NK-92 (cell line): ENCODE results near the gene RAF1.
A peak's percentile ranks its signal among the peaks of the same experiment; 100 is the strongest.
"Not testable (repeated sequence)": the region's sequence is repeated elsewhere in the genome, so short reads cannot be mapped to it uniquely, and the experiment has no call there.

Source experiments
- DNase-seq: peaks from one replicate; lab custom pipeline; 2025; ENCODE audit not compliant: unreplicated experiment; lab: John Stamatoyannopoulos, UW

The RAF1 gene

GRCh38 chr3:12562451-12562850 lies 101.5 kb downstream of the RAF1 start:
- no peak for DNase-seq

DNA sequence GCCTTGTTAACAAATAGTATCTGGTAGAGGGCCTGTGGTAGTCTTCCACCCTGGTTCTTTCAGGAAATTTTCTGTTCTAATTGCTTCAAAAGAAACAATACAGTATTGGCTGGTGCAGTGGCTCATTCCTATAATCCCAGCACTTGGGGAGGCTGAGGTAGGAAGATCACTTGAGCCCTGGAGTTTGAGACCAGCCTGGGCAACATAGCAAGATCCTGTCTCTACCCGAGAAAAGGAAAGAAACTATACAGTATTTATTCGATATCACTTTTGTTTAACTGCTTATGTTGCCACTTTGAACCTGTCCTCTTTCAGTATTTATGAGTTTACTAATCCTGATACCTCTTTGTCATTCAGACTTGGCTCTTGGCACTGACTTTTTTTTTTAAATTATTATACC lies 102.5 kb downstream of the RAF1 start:
- no peak for DNase-seq

DNA sequence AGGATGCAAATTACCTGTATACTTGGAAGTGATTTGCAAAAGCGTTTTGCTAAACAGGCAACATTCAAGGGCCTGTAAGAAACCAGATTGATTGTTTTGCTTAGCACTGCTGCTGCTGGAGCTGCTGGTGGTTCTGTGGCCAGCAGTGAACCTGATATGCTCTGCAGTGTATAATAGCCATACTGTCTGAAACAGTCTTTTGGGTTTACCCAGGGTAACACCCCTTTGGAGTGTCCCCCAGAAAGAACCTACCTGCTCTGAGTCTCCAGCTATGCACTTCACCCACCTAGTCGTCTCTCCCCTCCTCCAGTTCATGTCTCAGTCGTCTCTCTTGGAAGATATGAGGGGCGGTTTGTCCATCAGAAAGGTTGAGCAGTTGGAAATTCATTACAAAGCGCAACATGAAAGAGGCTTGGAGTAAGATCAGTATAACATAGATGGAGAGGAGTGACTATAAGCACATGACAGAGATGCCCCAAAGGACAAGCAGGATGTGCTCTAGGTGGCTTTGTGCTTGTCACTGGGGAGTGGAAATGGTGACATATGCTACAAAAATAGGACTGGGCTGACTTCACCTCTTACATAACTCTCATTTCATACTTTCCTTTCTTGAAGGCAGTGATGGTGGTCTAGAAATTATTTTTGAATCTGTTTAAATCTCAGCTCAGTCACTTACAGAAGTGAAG lies 103.3 kb downstream of the RAF1 start:
- no peak for DNase-seq

GRCh38 chr3:12559520-12559919 lies 104.4 kb downstream of the RAF1 start:
- DNase-seq = no peak

DNA sequence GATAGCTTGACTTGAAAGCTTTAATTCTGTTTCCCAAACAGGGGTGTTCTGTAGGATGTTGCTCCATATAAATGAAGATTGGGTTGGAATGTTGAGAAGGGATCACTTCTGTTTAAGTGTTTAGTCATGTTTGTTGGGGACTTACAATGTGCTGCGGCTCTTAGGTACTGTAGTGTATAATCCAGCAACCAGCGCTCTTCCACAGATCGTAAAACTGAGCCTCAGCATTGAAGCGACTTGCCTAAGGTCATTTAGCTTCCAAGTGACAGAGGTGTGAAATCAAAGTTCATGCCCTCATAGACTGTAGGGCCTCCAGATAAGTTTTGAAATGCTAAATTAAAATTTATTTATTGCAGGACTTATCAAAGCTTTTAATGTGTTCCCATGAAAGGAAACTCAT lies 105.2 kb downstream of the RAF1 start:
- DNase-seq = no peak

GRCh38 chr3:12557473-12558100 lies 106.3 kb downstream of the RAF1 start:
- no peak for DNase-seq

DNA sequence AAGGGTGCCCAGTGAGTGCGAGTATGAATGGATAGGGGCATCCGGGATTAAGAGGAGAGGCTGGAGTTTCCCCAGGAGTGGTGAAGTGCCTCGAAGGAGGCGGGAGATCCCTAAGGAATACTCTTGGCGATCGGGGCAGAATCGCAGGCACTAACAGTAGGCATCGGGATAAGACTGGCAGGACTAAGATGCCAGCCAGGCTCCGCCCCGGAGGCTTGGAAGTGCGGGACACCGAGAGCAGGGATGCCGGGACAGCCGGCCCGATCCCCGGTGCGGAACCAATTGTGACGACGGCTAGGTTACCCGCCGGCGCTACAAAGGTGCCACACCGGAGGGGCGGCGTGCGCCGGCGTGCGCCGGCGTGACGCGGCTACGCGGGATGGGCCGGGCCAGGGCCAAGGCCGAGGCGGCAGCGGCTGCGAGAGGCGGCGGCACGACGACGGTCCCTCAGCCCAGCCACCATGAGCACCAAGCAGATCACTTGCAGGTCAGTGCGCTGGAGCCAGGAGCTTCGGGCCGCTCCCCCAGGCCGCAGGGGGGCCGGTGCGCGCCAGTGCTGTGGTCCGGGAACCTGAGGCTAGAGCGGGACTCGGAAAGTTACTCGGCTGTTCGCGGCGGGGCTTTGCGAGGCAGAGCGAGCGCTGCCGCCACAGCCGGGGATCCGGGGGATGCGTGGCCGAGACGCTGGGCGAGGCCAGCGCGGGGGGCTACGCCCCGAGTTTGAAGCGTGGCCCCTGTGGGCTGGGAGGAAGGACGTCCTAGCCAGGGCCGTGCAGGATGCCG lies 107.0 kb downstream of the RAF1 start, which contains the start of gene MKRN2:
MKRN2 (plus strand) TSS at position 398 of the 783 bp plus-strand sequence; CDS start at position 462, 64 bp downstream.
- peak; percentile 5 for DNase-seq

GRCh38 chr3:12556314-12556689 lies 107.6 kb downstream of the RAF1 start:
- DNase-seq = no peak

GRCh38 chr3:12553921-12554391 lies 110.0 kb downstream of the RAF1 start:
- no peak for DNase-seq

GRCh38 chr3:12549971-12550760 lies 113.8 kb downstream of the RAF1 start:
- DNase-seq = no peak

- no peak for DNase-seq
Measured at GRCh38 chr3:12545473-12545791, 118.5 kb downstream of the RAF1 start, which contains the start of gene MKRN2OS. Gene MKRN2OS, minus strand, starts transcription at chr3:12545499. Its CDS starts 35 bp downstream, at chr3:12545464.

- DNase-seq = no peak
Measured at GRCh38 chr3:12544652-12545472, 119.1 kb downstream of the RAF1 start.

DNA sequence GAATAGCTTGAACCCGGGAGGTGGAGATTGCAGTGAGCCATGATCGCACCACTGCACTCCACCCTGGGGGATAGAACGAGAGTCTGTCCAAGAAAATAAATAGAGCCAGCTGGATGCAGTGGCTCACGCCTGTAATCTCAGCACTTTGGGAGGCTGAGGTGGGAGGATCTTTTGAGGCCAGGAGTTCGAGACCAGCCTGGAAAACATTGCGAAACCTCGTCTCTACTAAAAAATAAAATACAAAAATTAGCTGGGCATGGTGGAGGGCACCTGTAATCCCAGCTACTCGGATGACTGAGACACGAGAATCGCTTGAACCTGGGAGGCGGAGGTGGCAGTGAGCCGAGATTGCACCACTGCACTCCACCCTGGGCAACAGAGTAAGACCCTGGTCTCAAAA lies 120.4 kb downstream of the RAF1 start:
- DNase-seq = not testable (repeated sequence)

- no peak for DNase-seq
Measured at GRCh38 chr3:12541625-12542024, 122.3 kb downstream of the RAF1 start.

- no peak for DNase-seq
Measured at GRCh38 chr3:12536423-12536822, 127.5 kb downstream of the RAF1 start.
